Loucy (cell line): ENCODE data around the gene POLR2I.

Source experiments
- H2AFZ ChIP-seq: fragments of 200-600 bp; sonication (generic); 2 replicates; pipeline ENCODE4 v1.6.0; 2016; ENCODE audit warnings: antibody characterized with exemption, mild to moderate bottlenecking, low read length, moderate library complexity
- H3F3A ChIP-seq: fragments of 200-600 bp; 2 replicates; pipeline ENCODE4 v1.6.0; 2016; ENCODE audit warnings: antibody characterized with exemption, low read depth, mild to moderate bottlenecking
- H3K27me3 ChIP-seq: fragments of 200-600 bp; sonication (generic); 2 replicates; pipeline ENCODE4 v1.6.1; 2014; ENCODE audit warnings: low read length, mild to moderate bottlenecking; ENCODE audit not compliant: insufficient read depth, poor library complexity, severe bottlenecking
- H3K36me3 ChIP-seq: fragments of 200-600 bp; sonication (generic); 2 replicates; pipeline ENCODE4 v1.6.1; 2016; ENCODE audit warnings: low read length; ENCODE audit not compliant: insufficient read depth
- H3K4me1 ChIP-seq: fragments of 200-600 bp; sonication (generic); 2 replicates; pipeline ENCODE4 v1.5.1; 2014; ENCODE audit warnings: low read length, mild to moderate bottlenecking; ENCODE audit not compliant: insufficient read depth, poor library complexity, severe bottlenecking
- H3K4me2 ChIP-seq: fragments of 200-600 bp; sonication (generic); 2 replicates; pipeline ENCODE4 v1.6.0; 2014; ENCODE audit warnings: antibody characterized with exemption, low read length, low read depth, mild to moderate bottlenecking; ENCODE audit not compliant: poor library complexity, severe bottlenecking
- H3K4me3 ChIP-seq: fragments of 200-600 bp; sonication (generic); 2 replicates; pipeline ENCODE4 v1.5.1; 2014; ENCODE audit warnings: low read length, mild to moderate bottlenecking, mixed read lengths; ENCODE audit not compliant: poor library complexity, severe bottlenecking
- H3K79me2 ChIP-seq: fragments of 200-600 bp; sonication (generic); 2 replicates; pipeline ENCODE4 v1.6.1; 2014; ENCODE audit warnings: low read length; ENCODE audit not compliant: insufficient read depth
- H3K9ac ChIP-seq: fragments of 200-600 bp; sonication (generic); 2 replicates; pipeline ENCODE4 v1.6.0; 2014; ENCODE audit warnings: mild to moderate bottlenecking, low read depth, low read length, moderate library complexity; ENCODE audit not compliant: poor library complexity, severe bottlenecking
- H3K9me2 ChIP-seq: fragments of 200-600 bp; sonication (generic); replicated peaks from 2 replicates; pipeline ENCODE4 v1.6.1; 2016; ENCODE audit warnings: low read depth, low read length, mixed read lengths
- H3K9me3 ChIP-seq: fragments of 200-600 bp; sonication (generic); 2 replicates; pipeline ENCODE4 v1.6.1; 2014; ENCODE audit warnings: mild to moderate bottlenecking, antibody characterized with exemption, low read length, low read depth; ENCODE audit not compliant: insufficient read depth
- H4K20me1 ChIP-seq: fragments of 200-600 bp; sonication (generic); 2 replicates; pipeline ENCODE4 v1.6.0; 2014; ENCODE audit warnings: antibody characterized with exemption, low read length, mild to moderate bottlenecking; ENCODE audit not compliant: insufficient read depth, poor library complexity, severe bottlenecking
- CTCF ChIP-seq: fragments of 200-600 bp; sonication (generic); conservative IDR thresholded peaks from 2 replicates; pipeline ENCODE4 v1.5.1; 2014; ENCODE audit warnings: mild to moderate bottlenecking, antibody characterized with exemption, low read length
- EZH2phosphoT487 ChIP-seq: fragments of 200-600 bp; IDR thresholded peaks from 2 replicates; pipeline ENCODE4 v1.6.1; 2018; ENCODE audit warnings: antibody characterized with exemption, mild to moderate bottlenecking, moderate library complexity, borderline replicate concordance

Gene POLR2I

GRCh38 chr19:36114721-36115452 is at the start of gene POLR2I:
Gene POLR2I (minus strand): TSS chr19:36114875. CDS start chr19:36114856, 19 bp downstream.
- peak within 1 kb of the TSS; percentile 90 for H3K4me3 ChIP-seq
- TF ChIP-seq CTCF: no peak
- TF ChIP-seq EZH2phosphoT487: no peak
- H3K9me2 ChIP-seq: no peaks in the 10 kb centered on the region
- peak within 1 kb of the TSS; percentile 94 for H2AFZ ChIP-seq
- H4K20me1 ChIP-seq: peaks cover 11% of the 10 kb centered on the region
- H3K27me3 ChIP-seq: no peaks in the 10 kb centered on the region
- H3K4me1 ChIP-seq: peaks cover 16% of the 10 kb centered on the region
- H3K9me3 ChIP-seq: no peaks in the 10 kb centered on the region
- H3K79me2 ChIP-seq: peaks cover 40% of the 10 kb centered on the region
- H3F3A ChIP-seq: no peaks in the 10 kb centered on the region
- H3K4me2 ChIP-seq: peak within 1 kb of the TSS; percentile 97
- no peaks in the 10 kb centered on the region for H3K36me3 ChIP-seq
- peak within 1 kb of the TSS; percentile 88 for H3K9ac ChIP-seq

- H3K4me1 ChIP-seq: no peaks in the 10 kb centered on the region
- TF ChIP-seq EZH2phosphoT487 (no peak), CTCF (no peak)
- H3F3A ChIP-seq: no peaks in the 10 kb centered on the region
- H3K9ac ChIP-seq: no peak overlapping the region
- H4K20me1 ChIP-seq: no peaks in the 10 kb centered on the region
- no peak overlapping the region for H3K4me3 ChIP-seq
- no peaks in the 10 kb centered on the region for H3K9me3 ChIP-seq
- H3K27me3 ChIP-seq: no peaks in the 10 kb centered on the region
- no peak overlapping the region for H2AFZ ChIP-seq
- H3K36me3 ChIP-seq: no peaks in the 10 kb centered on the region
- H3K79me2 ChIP-seq: no peaks in the 10 kb centered on the region
- no peak overlapping the region for H3K4me2 ChIP-seq
- H3K9me2 ChIP-seq: no peaks in the 10 kb centered on the region
Observed at GRCh38 chr19:36163813-36164212, 49.1 kb upstream of the POLR2I start.

- no peaks in the 10 kb centered on the region for H3K4me1 ChIP-seq
- H3K79me2 ChIP-seq: no peaks in the 10 kb centered on the region
- no peak overlapping the region for H3K9ac ChIP-seq
- no peak overlapping the region for H3K4me2 ChIP-seq
- no peaks in the 10 kb centered on the region for H3K9me2 ChIP-seq
- no peak overlapping the region for H3K4me3 ChIP-seq
- H3K9me3 ChIP-seq: no peaks in the 10 kb centered on the region
- TF ChIP-seq EZH2phosphoT487: no peak
- TF ChIP-seq CTCF: no peak
- H3K27me3 ChIP-seq: no peaks in the 10 kb centered on the region
- no peaks in the 10 kb centered on the region for H3F3A ChIP-seq
- no peak overlapping the region for H2AFZ ChIP-seq
- H4K20me1 ChIP-seq: no peaks in the 10 kb centered on the region
- no peaks in the 10 kb centered on the region for H3K36me3 ChIP-seq
Observed at GRCh38 chr19:36160821-36161596, 46.3 kb upstream of the POLR2I start.
